Mesenchymal stem cell (in vitro differentiated cells and primary cell): ENCODE data around the gene LPCAT1.

Source experiments
- DNase-seq: peaks from one replicate; pipeline ENCODE4 v3.0.0-alpha.2; 2013
- H2AFZ ChIP-seq: one replicate; pipeline ENCODE4 v1.6.1; 2013; ENCODE audit warnings: low read depth, mild to moderate bottlenecking, control low read depth, inconsistent platforms, low read length, moderate library complexity
- H2AK5ac ChIP-seq: 2 replicates; pipeline ENCODE4 v1.6.1; 2013; ENCODE audit warnings: low read length, moderate library complexity, mild to moderate bottlenecking, inconsistent platforms; ENCODE audit not compliant: severe bottlenecking
- H2BK120ac ChIP-seq: one replicate; pipeline ENCODE4 v1.6.1; 2013; ENCODE audit warnings: low read depth, mild to moderate bottlenecking, inconsistent platforms, low read length, moderate library complexity
- H2BK12ac ChIP-seq, 2 experiments: one replicate each; pipeline ENCODE4 v1.6.1; 2013; ENCODE audit warnings: inconsistent platforms in 2 of 2, low read length in 2 of 2, mild to moderate bottlenecking in 2 of 2, moderate library complexity in 2 of 2, control low read depth in 1 of 2
- H2BK15ac ChIP-seq: one replicate; pipeline ENCODE4 v1.6.1; 2013; ENCODE audit warnings: mild to moderate bottlenecking, low read depth, inconsistent platforms; ENCODE audit not compliant: poor library complexity, severe bottlenecking
- H2BK5ac ChIP-seq: 2 replicates; pipeline ENCODE4 v1.6.1; 2013; ENCODE audit warnings: low read depth, mild to moderate bottlenecking, low read length, control low read depth, inconsistent platforms; ENCODE audit not compliant: poor library complexity, severe bottlenecking
- H3K14ac ChIP-seq, 2 experiments: one replicate each; pipeline ENCODE4 v1.6.1; 2013; ENCODE audit warnings: inconsistent platforms in 2 of 2, low read length in 2 of 2, control low read depth in 1 of 2, mild to moderate bottlenecking in 1 of 2, moderate library complexity in 1 of 2
- H3K18ac ChIP-seq, 2 experiments: one replicate each; pipeline ENCODE4 v1.6.1; 2013; ENCODE audit warnings: inconsistent platforms in 2 of 2, low read length in 2 of 2, control low read depth in 1 of 2, low read depth in 1 of 2, mild to moderate bottlenecking in 1 of 2
- H3K23ac ChIP-seq, 2 experiments: one replicate each; pipeline ENCODE4 v1.6.1; 2013; ENCODE audit warnings: inconsistent platforms in 2 of 2, low read length in 2 of 2, mild to moderate bottlenecking in 2 of 2, moderate library complexity in 2 of 2, control low read depth in 1 of 2
- H3K27ac ChIP-seq: 2 replicates; pipeline ENCODE4 v1.5.1; 2013; ENCODE audit warnings: mild to moderate bottlenecking, moderate library complexity, low read length, control low read depth, inconsistent platforms; ENCODE audit not compliant: poor library complexity, severe bottlenecking
- H3K27me3 ChIP-seq, 2 experiments: 2 replicates each; pipeline versions ENCODE4 v1.6.1 to v1.7.0; 2013; ENCODE audit warnings: low read length in 2 of 2, mild to moderate bottlenecking in 2 of 2, moderate library complexity in 2 of 2, control low read depth in 1 of 2, inconsistent platforms in 1 of 2; ENCODE audit not compliant: control insufficient read depth in 1 of 2, insufficient read depth in 1 of 2
- H3K36me3 ChIP-seq, 2 experiments: 2 replicates each; pipeline versions ENCODE4 v1.6.1 to v1.7.0; 2013; ENCODE audit warnings: low read length in 2 of 2, control low read depth in 1 of 2, inconsistent platforms in 1 of 2, low read depth in 1 of 2, mild to moderate bottlenecking in 1 of 2; ENCODE audit not compliant: insufficient read depth in 2 of 2, control insufficient read depth in 1 of 2
- H3K4ac ChIP-seq, 2 experiments: one replicate each; pipeline ENCODE4 v1.6.1; 2013; ENCODE audit warnings: inconsistent platforms in 2 of 2, low read length in 2 of 2, mild to moderate bottlenecking in 2 of 2, moderate library complexity in 2 of 2, control low read depth in 1 of 2, low read depth in 1 of 2
- H3K4me1 ChIP-seq: 2 replicates; pipeline ENCODE4 v1.6.1; 2013; ENCODE audit warnings: low read depth, low read length, control low read depth; ENCODE audit not compliant: control insufficient read depth, insufficient read depth
- H3K4me2 ChIP-seq: 2 replicates; pipeline ENCODE4 v1.6.1; 2013; ENCODE audit warnings: low read length, mild to moderate bottlenecking, inconsistent platforms; ENCODE audit not compliant: poor library complexity, severe bottlenecking
- H3K4me3 ChIP-seq, 2 experiments: 2 replicates each; pipeline versions ENCODE4 v1.5.1 to v1.7.0; 2013; ENCODE audit warnings: low read length in 2 of 2, mild to moderate bottlenecking in 2 of 2, control low read depth in 1 of 2, low read depth in 1 of 2; ENCODE audit not compliant: insufficient read depth in 1 of 2
- H3K79me1 ChIP-seq: replicated peaks from 2 replicates; pipeline ENCODE4 v1.6.1; 2013; ENCODE audit warnings: mild to moderate bottlenecking, control low read depth, low read length, inconsistent platforms; ENCODE audit not compliant: poor library complexity, severe bottlenecking
- H3K9ac ChIP-seq: 2 replicates; pipeline ENCODE4 v1.7.0; 2013; ENCODE audit warnings: mild to moderate bottlenecking, low read length, moderate library complexity
- H3K9me3 ChIP-seq: 2 replicates; pipeline ENCODE4 v1.7.0; 2013; ENCODE audit warnings: mild to moderate bottlenecking, low read length; ENCODE audit not compliant: control insufficient read depth
- H4K8ac ChIP-seq: one replicate; pipeline ENCODE4 v1.6.1; 2013; ENCODE audit warnings: inconsistent platforms, mild to moderate bottlenecking, low read length, moderate library complexity
- H4K91ac ChIP-seq: one replicate; pipeline ENCODE4 v1.6.1; 2013; ENCODE audit warnings: mild to moderate bottlenecking, low read length, inconsistent platforms
- WGBS: methylation state at CpG from one replicate; pipeline ENCODE4 v1.1.7; 2013; ENCODE audit warnings: mixed read lengths; 5-methylcytosine and 5-hydroxymethylcytosine counted together

Gene LPCAT1

GRCh38 chr5:1490376-1490775 is 33.4 kb downstream of the LPCAT1 start:
- no peak overlapping the region for H2AK5ac ChIP-seq
- no peak overlapping the region for H3K4me3 ChIP-seq
- H3K27ac ChIP-seq, result no peak overlapping the region
- no peak overlapping the region for H2AFZ ChIP-seq
- peaks cover 52% of the 10 kb centered on the region for H3K79me1 ChIP-seq
- H3K14ac ChIP-seq, result no peak overlapping the region
- H3K9ac ChIP-seq, result no peak overlapping the region
- H3K18ac ChIP-seq, result no peak overlapping the region
- peaks cover 80 to 88% of the 10 kb centered on the region in 2 experiments for H3K36me3 ChIP-seq
- no peak overlapping the region for H4K91ac ChIP-seq
- no peak overlapping the region for H3K23ac ChIP-seq
- H3K9me3 ChIP-seq, result no peaks in the 10 kb centered on the region
- no peak overlapping the region for H3K4me2 ChIP-seq
- H2BK15ac ChIP-seq, result no peak overlapping the region
- peaks cover 12% of the 10 kb centered on the region for H3K4me1 ChIP-seq
- no peak overlapping the region for H2BK5ac ChIP-seq
- H4K8ac ChIP-seq, result no peak overlapping the region
- H2BK120ac ChIP-seq, result no peak overlapping the region
- WGBS, result 96% methylated on average over 12 of the region's 12 CpGs
- no peak overlapping the region for H2BK12ac ChIP-seq
- H3K4ac ChIP-seq, result no peak overlapping the region
- DNase-seq, result no peak
- no peaks in the 10 kb centered on the region for H3K27me3 ChIP-seq

GRCh38 chr5:1489754-1490153 is 34.0 kb downstream of the LPCAT1 start:
- H3K79me1 ChIP-seq, result peaks cover 51% of the 10 kb centered on the region
- H2BK15ac ChIP-seq, result no peak overlapping the region
- H2AFZ ChIP-seq, result no peak overlapping the region
- no peak overlapping the region for H2BK12ac ChIP-seq
- H3K9ac ChIP-seq, result peak overlapping the region; percentile 65
- H3K4me2 ChIP-seq, result no peak overlapping the region
- peaks cover 84 to 90% of the 10 kb centered on the region in 2 experiments for H3K36me3 ChIP-seq
- H3K18ac ChIP-seq, result no peak overlapping the region
- no peak overlapping the region for H4K91ac ChIP-seq
- 97% methylated on average over 18 of the region's 18 CpGs for WGBS
- H3K27me3 ChIP-seq, result no peaks in the 10 kb centered on the region
- no peak overlapping the region for H3K4ac ChIP-seq
- no peak overlapping the region for H4K8ac ChIP-seq
- DNase-seq, result no peak
- H3K14ac ChIP-seq, result no peak overlapping the region
- H3K9me3 ChIP-seq, result no peaks in the 10 kb centered on the region
- peaks cover 12% of the 10 kb centered on the region for H3K4me1 ChIP-seq
- H2AK5ac ChIP-seq, result no peak overlapping the region
- H3K23ac ChIP-seq, result no peak overlapping the region
- no peak overlapping the region for H2BK5ac ChIP-seq
- H3K4me3 ChIP-seq, result peak overlapping the region in 1 of 2 experiments; percentile 38
- no peak overlapping the region for H2BK120ac ChIP-seq
- no peak overlapping the region for H3K27ac ChIP-seq

- no peaks in the 10 kb centered on the region for H3K27me3 ChIP-seq
These were observed 34.7 kb downstream of the LPCAT1 start for GRCh38 chr5:1488882-1489680.

GRCh38 chr5:1487079-1487764 is 36.5 kb downstream of the LPCAT1 start:
- H3K27me3 ChIP-seq, result no peaks in the 10 kb centered on the region
- H4K8ac ChIP-seq, result no peak overlapping the region
- H2BK12ac ChIP-seq, result no peak overlapping the region
- no peak overlapping the region for H4K91ac ChIP-seq
- no peak overlapping the region for H3K23ac ChIP-seq
- peaks cover 12% of the 10 kb centered on the region for H3K4me1 ChIP-seq
- WGBS, result 98% methylated on average over 27 of the region's 27 CpGs
- no peak overlapping the region for H3K4ac ChIP-seq
- H3K4me2 ChIP-seq, result no peak overlapping the region
- H2AFZ ChIP-seq, result no peak overlapping the region
- peaks cover 39% of the 10 kb centered on the region for H3K79me1 ChIP-seq
- H3K4me3 ChIP-seq, result no peak overlapping the region
- no peak overlapping the region for H2BK120ac ChIP-seq
- H2BK15ac ChIP-seq, result no peak overlapping the region
- H3K27ac ChIP-seq, result no peak overlapping the region
- no peaks in the 10 kb centered on the region for H3K9me3 ChIP-seq
- no peak overlapping the region for H3K14ac ChIP-seq
- H3K18ac ChIP-seq, result no peak overlapping the region
- H3K36me3 ChIP-seq, result peaks cover 69 to 87% of the 10 kb centered on the region in 2 experiments
- H2AK5ac ChIP-seq, result no peak overlapping the region
- no peak for DNase-seq
- no peak overlapping the region for H3K9ac ChIP-seq
- H2BK5ac ChIP-seq, result no peak overlapping the region

More at GRCh38 chr5:1488882-1489680, 34.7 kb downstream of the LPCAT1 start:
- no peak overlapping the region for H3K18ac ChIP-seq
- H4K8ac ChIP-seq, result no peak overlapping the region
- H3K9me3 ChIP-seq, result no peaks in the 10 kb centered on the region
- peak overlapping the region in 1 of 2 experiments; percentile 38 for H3K4me3 ChIP-seq
- H3K4ac ChIP-seq, result no peak overlapping the region
- H3K23ac ChIP-seq, result no peak overlapping the region
- no peak overlapping the region for H2BK15ac ChIP-seq
- H2BK120ac ChIP-seq, result no peak overlapping the region
- H3K9ac ChIP-seq, result peak overlapping the region; percentile 78
- H3K4me1 ChIP-seq, result peaks cover 12% of the 10 kb centered on the region
- H2BK5ac ChIP-seq, result no peak overlapping the region
- DNase-seq, result peak; percentile 26
- peaks cover 78 to 90% of the 10 kb centered on the region in 2 experiments for H3K36me3 ChIP-seq
- WGBS, result 87% methylated on average over 14 of the region's 14 CpGs
- no peak overlapping the region for H2BK12ac ChIP-seq
- no peak overlapping the region for H4K91ac ChIP-seq
- H2AFZ ChIP-seq, result no peak overlapping the region
- peak overlapping the region; percentile 22 for H3K27ac ChIP-seq
- H3K79me1 ChIP-seq, result peaks cover 45% of the 10 kb centered on the region
- no peak overlapping the region for H3K4me2 ChIP-seq
- no peak overlapping the region for H3K14ac ChIP-seq
- H2AK5ac ChIP-seq, result no peak overlapping the region
